HepG2 (cell line): ENCODE data around the gene ATXN7L3. TPM values are rescaled to one million over a fixed set of nuclear protein-coding genes. Genes with fewer than 3 reads are reported as not detected.

Source experiments
- FOXO1 ChIP-seq: sonication (generic); formaldehyde crosslinking; IDR thresholded peaks from 2 replicates; pipeline ENCODE4 v1.4.0; 2020; ENCODE audit warnings: missing genetic modification reagents
- KAT8 ChIP-seq: IDR thresholded peaks from 2 replicates; pipeline ENCODE4 v1.6.1; 2016; ENCODE audit warnings: missing genetic modification reagents, missing compliant biosample characterization
- MXI1 ChIP-seq: IDR thresholded peaks from 3 replicates; pipeline ENCODE4 v1.6.1; 2012; ENCODE audit warnings: low read depth, low read length, inconsistent platforms, borderline replicate concordance
- ZNF564 ChIP-seq: sonication (generic); formaldehyde crosslinking; IDR thresholded peaks from 2 replicates; pipeline ENCODE4 v1.8.1; 2023; ENCODE audit warnings: mild to moderate bottlenecking, missing genetic modification reagents
- polyA plus RNA-seq, 8 experiments: library from polyadenylated mRNA; depleted of rRNA in 3 of 8; stranded (reverse) in 7 of 8; unstranded in 1 of 8; fragments of >200 nt; fragmentation: Illumina TruSeq in 4 of 8; extraction: Trizol in 4 of 8; gene quantifications; 2 replicates each; pipeline versions ENCODE4 v1.2.1 to v1.2.3, GENCODE V29; 2011 to 2016; ENCODE audit warnings: low read depth in 4 of 8, missing spikeins in 1 of 8, mixed read lengths in 1 of 8; ENCODE audit not compliant: insufficient read depth in 1 of 8
- total RNA-seq, 5 experiments: library from RNA; depleted of rRNA; stranded (reverse); fragments of >200 nt; fragmentation: Illumina TruSeq; extraction: Trizol; gene quantifications; 2 replicates each; pipeline ENCODE4 v1.2.3, GENCODE V29; 2016; ENCODE audit warnings: low read depth in 1 of 5
- TF ChIP-seq, protein P1 (sequence below): IDR thresholded peaks from 2 replicates; pipeline ENCODE4 v1.6.1; 2012; ENCODE audit warnings: low read length, improper control_type of control experiment
- TF ChIP-seq, protein P2 (sequence below): sonication (generic); formaldehyde crosslinking; IDR thresholded peaks from 2 replicates; pipeline ENCODE4 v1.5.1; 2020; ENCODE audit warnings: mild to moderate bottlenecking, missing genetic modification reagents, moderate library complexity
- TF ChIP-seq, protein P3 (sequence below): sonication (generic); formaldehyde crosslinking; IDR thresholded peaks from 2 replicates; pipeline ENCODE4 v1.9.0; 2022; ENCODE audit warnings: missing genetic modification reagents, mild to moderate bottlenecking, borderline replicate concordance
- TF ChIP-seq, protein P4 (sequence below), 2 experiments: fragments of 450-650 bp in 1 of 2; sonication (generic) in 1 of 2; formaldehyde crosslinking in 1 of 2; IDR thresholded peaks; 2 replicates each; pipeline versions ENCODE4 v1.6.1 to v1.8.0; 2016 to 2022; ENCODE audit warnings: antibody characterized with exemption in 1 of 2, mild to moderate bottlenecking in 1 of 2, missing genetic modification reagents in 1 of 2

Gene ATXN7L3
- total and polyA plus RNA-seq, 2 of the 13 experiments (the other 11 are each of a cell fraction or from before 2014, with no cell fraction given), result 44.5 to 59.1 TPM

DNA sequence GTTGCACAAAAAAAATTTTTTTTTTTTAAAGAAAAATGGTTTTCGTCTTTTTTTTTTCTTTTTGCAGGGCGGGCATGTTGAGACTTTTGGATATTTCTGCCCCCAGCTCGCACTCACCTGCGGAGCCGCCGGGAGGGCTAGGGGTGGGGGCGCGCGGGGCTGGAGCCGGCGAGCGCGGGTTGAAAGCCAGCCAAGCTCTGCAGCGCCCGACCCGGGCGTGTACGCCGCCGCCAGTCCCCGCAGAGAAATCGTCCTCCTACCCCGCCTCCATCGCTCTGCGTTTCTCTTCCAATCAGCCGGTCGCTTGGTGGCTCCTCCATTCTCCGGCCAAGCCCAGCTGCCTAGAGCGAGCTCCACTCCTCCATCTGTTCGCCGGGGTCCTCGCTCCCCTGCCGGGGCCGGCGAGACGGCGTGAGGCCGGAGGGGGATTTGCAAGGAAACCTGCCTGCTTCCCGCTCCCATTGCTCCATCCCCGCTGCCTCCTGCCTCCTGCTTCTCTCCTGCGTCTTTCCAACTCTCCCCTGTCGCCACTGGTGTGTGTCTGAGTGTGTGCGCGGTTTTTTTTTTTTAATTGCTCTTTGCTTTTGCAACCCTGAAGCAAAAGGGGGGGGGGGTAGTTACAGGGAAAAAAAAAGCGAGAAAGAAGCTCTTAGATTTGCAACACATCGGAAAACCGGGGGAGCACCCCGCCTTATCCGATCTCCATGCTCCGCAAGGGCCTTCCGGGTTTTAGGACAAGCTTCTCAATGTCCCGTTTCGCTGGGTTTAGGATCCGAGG is 21.6 kb upstream of the ATXN7L3 start (continued):
- TF ChIP-seq ZNF564, result 0 out of 2 replicates have a peak, but pooled peaks have one; percentile 74
- TF ChIP-seq, protein P1, sequence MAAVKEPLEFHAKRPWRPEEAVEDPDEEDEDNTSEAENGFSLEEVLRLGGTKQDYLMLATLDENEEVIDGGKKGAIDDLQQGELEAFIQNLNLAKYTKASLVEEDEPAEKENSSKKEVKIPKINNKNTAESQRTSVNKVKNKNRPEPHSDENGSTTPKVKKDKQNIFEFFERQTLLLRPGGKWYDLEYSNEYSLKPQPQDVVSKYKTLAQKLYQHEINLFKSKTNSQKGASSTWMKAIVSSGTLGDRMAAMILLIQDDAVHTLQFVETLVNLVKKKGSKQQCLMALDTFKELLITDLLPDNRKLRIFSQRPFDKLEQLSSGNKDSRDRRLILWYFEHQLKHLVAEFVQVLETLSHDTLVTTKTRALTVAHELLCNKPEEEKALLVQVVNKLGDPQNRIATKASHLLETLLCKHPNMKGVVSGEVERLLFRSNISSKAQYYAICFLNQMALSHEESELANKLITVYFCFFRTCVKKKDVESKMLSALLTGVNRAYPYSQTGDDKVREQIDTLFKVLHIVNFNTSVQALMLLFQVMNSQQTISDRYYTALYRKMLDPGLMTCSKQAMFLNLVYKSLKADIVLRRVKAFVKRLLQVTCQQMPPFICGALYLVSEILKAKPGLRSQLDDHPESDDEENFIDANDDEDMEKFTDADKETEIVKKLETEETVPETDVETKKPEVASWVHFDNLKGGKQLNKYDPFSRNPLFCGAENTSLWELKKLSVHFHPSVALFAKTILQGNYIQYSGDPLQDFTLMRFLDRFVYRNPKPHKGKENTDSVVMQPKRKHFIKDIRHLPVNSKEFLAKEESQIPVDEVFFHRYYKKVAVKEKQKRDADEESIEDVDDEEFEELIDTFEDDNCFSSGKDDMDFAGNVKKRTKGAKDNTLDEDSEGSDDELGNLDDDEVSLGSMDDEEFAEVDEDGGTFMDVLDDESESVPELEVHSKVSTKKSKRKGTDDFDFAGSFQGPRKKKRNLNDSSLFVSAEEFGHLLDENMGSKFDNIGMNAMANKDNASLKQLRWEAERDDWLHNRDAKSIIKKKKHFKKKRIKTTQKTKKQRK, result no peak
- TF ChIP-seq, protein P2, sequence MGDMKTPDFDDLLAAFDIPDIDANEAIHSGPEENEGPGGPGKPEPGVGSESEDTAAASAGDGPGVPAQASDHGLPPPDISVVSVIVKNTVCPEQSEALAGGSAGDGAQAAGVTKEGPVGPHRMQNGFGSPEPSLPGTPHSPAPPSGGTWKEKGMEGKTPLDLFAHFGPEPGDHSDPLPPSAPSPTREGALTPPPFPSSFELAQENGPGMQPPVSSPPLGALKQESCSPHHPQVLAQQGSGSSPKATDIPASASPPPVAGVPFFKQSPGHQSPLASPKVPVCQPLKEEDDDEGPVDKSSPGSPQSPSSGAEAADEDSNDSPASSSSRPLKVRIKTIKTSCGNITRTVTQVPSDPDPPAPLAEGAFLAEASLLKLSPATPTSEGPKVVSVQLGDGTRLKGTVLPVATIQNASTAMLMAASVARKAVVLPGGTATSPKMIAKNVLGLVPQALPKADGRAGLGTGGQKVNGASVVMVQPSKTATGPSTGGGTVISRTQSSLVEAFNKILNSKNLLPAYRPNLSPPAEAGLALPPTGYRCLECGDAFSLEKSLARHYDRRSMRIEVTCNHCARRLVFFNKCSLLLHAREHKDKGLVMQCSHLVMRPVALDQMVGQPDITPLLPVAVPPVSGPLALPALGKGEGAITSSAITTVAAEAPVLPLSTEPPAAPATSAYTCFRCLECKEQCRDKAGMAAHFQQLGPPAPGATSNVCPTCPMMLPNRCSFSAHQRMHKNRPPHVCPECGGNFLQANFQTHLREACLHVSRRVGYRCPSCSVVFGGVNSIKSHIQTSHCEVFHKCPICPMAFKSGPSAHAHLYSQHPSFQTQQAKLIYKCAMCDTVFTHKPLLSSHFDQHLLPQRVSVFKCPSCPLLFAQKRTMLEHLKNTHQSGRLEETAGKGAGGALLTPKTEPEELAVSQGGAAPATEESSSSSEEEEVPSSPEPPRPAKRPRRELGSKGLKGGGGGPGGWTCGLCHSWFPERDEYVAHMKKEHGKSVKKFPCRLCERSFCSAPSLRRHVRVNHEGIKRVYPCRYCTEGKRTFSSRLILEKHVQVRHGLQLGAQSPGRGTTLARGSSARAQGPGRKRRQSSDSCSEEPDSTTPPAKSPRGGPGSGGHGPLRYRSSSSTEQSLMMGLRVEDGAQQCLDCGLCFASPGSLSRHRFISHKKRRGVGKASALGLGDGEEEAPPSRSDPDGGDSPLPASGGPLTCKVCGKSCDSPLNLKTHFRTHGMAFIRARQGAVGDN (CRISPR knock-in tag), result peak; percentile 69
- TF ChIP-seq KAT8, result peak; percentile 53
- TF ChIP-seq FOXO1 (CRISPR knock-in tag), result peak; percentile 11; the same call in 1 of the 2 replicates
- TF ChIP-seq, protein P3, sequence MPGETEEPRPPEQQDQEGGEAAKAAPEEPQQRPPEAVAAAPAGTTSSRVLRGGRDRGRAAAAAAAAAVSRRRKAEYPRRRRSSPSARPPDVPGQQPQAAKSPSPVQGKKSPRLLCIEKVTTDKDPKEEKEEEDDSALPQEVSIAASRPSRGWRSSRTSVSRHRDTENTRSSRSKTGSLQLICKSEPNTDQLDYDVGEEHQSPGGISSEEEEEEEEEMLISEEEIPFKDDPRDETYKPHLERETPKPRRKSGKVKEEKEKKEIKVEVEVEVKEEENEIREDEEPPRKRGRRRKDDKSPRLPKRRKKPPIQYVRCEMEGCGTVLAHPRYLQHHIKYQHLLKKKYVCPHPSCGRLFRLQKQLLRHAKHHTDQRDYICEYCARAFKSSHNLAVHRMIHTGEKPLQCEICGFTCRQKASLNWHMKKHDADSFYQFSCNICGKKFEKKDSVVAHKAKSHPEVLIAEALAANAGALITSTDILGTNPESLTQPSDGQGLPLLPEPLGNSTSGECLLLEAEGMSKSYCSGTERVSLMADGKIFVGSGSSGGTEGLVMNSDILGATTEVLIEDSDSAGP (CRISPR knock-in tag), result peak; percentile 56
- TF ChIP-seq, protein P4, sequence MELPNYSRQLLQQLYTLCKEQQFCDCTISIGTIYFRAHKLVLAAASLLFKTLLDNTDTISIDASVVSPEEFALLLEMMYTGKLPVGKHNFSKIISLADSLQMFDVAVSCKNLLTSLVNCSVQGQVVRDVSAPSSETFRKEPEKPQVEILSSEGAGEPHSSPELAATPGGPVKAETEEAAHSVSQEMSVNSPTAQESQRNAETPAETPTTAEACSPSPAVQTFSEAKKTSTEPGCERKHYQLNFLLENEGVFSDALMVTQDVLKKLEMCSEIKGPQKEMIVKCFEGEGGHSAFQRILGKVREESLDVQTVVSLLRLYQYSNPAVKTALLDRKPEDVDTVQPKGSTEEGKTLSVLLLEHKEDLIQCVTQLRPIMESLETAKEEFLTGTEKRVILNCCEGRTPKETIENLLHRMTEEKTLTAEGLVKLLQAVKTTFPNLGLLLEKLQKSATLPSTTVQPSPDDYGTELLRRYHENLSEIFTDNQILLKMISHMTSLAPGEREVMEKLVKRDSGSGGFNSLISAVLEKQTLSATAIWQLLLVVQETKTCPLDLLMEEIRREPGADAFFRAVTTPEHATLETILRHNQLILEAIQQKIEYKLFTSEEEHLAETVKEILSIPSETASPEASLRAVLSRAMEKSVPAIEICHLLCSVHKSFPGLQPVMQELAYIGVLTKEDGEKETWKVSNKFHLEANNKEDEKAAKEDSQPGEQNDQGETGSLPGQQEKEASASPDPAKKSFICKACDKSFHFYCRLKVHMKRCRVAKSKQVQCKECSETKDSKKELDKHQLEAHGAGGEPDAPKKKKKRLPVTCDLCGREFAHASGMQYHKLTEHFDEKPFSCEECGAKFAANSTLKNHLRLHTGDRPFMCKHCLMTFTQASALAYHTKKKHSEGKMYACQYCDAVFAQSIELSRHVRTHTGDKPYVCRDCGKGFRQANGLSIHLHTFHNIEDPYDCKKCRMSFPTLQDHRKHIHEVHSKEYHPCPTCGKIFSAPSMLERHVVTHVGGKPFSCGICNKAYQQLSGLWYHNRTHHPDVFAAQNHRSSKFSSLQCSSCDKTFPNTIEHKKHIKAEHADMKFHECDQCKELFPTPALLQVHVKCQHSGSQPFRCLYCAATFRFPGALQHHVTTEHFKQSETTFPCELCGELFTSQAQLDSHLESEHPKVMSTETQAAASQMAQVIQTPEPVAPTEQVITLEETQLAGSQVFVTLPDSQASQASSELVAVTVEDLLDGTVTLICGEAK (IDR thresholded peaks at IDR 0.05), result no peak
- TF ChIP-seq, protein P4 (CRISPR knock-in tag; IDR thresholded peaks at IDR 0.05), result no peak
- peak; percentile 31; the same call in 1 of the 3 replicates for TF ChIP-seq MXI1
